Loucy (cell line): ENCODE results near the gene ZNF57.
"Not testable (repeated sequence)": the region's sequence is repeated elsewhere in the genome, so short reads cannot be mapped to it uniquely, and the experiment has no call there.

Source experiments
- H2AFZ ChIP-seq: fragments of 200-600 bp; sonication (generic); 2 replicates; pipeline ENCODE4 v1.6.0; 2016; ENCODE audit warnings: antibody characterized with exemption, mild to moderate bottlenecking, low read length, moderate library complexity
- H3F3A ChIP-seq: fragments of 200-600 bp; 2 replicates; pipeline ENCODE4 v1.6.0; 2016; ENCODE audit warnings: antibody characterized with exemption, low read depth, mild to moderate bottlenecking
- H3K27me3 ChIP-seq: fragments of 200-600 bp; sonication (generic); 2 replicates; pipeline ENCODE4 v1.6.1; 2014; ENCODE audit warnings: low read length, mild to moderate bottlenecking; ENCODE audit not compliant: insufficient read depth, poor library complexity, severe bottlenecking
- H3K36me3 ChIP-seq: fragments of 200-600 bp; sonication (generic); 2 replicates; pipeline ENCODE4 v1.6.1; 2016; ENCODE audit warnings: low read length; ENCODE audit not compliant: insufficient read depth
- H3K4me1 ChIP-seq: fragments of 200-600 bp; sonication (generic); 2 replicates; pipeline ENCODE4 v1.5.1; 2014; ENCODE audit warnings: low read length, mild to moderate bottlenecking; ENCODE audit not compliant: insufficient read depth, poor library complexity, severe bottlenecking
- H3K4me2 ChIP-seq: fragments of 200-600 bp; sonication (generic); 2 replicates; pipeline ENCODE4 v1.6.0; 2014; ENCODE audit warnings: antibody characterized with exemption, low read length, low read depth, mild to moderate bottlenecking; ENCODE audit not compliant: poor library complexity, severe bottlenecking
- H3K4me3 ChIP-seq: fragments of 200-600 bp; sonication (generic); 2 replicates; pipeline ENCODE4 v1.5.1; 2014; ENCODE audit warnings: low read length, mild to moderate bottlenecking, mixed read lengths; ENCODE audit not compliant: poor library complexity, severe bottlenecking
- H3K79me2 ChIP-seq: fragments of 200-600 bp; sonication (generic); 2 replicates; pipeline ENCODE4 v1.6.1; 2014; ENCODE audit warnings: low read length; ENCODE audit not compliant: insufficient read depth
- H3K9ac ChIP-seq: fragments of 200-600 bp; sonication (generic); 2 replicates; pipeline ENCODE4 v1.6.0; 2014; ENCODE audit warnings: mild to moderate bottlenecking, low read depth, low read length, moderate library complexity; ENCODE audit not compliant: poor library complexity, severe bottlenecking
- H3K9me2 ChIP-seq: fragments of 200-600 bp; sonication (generic); replicated peaks from 2 replicates; pipeline ENCODE4 v1.6.1; 2016; ENCODE audit warnings: low read depth, low read length, mixed read lengths
- H3K9me3 ChIP-seq: fragments of 200-600 bp; sonication (generic); 2 replicates; pipeline ENCODE4 v1.6.1; 2014; ENCODE audit warnings: mild to moderate bottlenecking, antibody characterized with exemption, low read length, low read depth; ENCODE audit not compliant: insufficient read depth
- H4K20me1 ChIP-seq: fragments of 200-600 bp; sonication (generic); 2 replicates; pipeline ENCODE4 v1.6.0; 2014; ENCODE audit warnings: antibody characterized with exemption, low read length, mild to moderate bottlenecking; ENCODE audit not compliant: insufficient read depth, poor library complexity, severe bottlenecking
- CTCF ChIP-seq: fragments of 200-600 bp; sonication (generic); conservative IDR thresholded peaks from 2 replicates; pipeline ENCODE4 v1.5.1; 2014; ENCODE audit warnings: mild to moderate bottlenecking, antibody characterized with exemption, low read length
- EZH2phosphoT487 ChIP-seq: fragments of 200-600 bp; IDR thresholded peaks from 2 replicates; pipeline ENCODE4 v1.6.1; 2018; ENCODE audit warnings: antibody characterized with exemption, mild to moderate bottlenecking, moderate library complexity, borderline replicate concordance

The ZNF57 gene

GRCh38 chr19:2867025-2867991 lies 33.4 kb upstream of the ZNF57 start, which contains the start of gene ZNF556:
Gene ZNF556 (plus strand): TSS chr19:2867335. CDS start chr19:2867422, 87 bp downstream.
- TF ChIP-seq CTCF (no peak), EZH2phosphoT487 (no peak)
- Histone ChIP-seq H3K4me1 (no peaks in the 10 kb centered on the region), H3K9me3 (no peaks in the 10 kb centered on the region), H3K9me2 (no peaks in the 10 kb centered on the region), H3K9ac (no peak within 1 kb of the TSS), H3K79me2 (no peaks in the 10 kb centered on the region), H3K27me3 (no peaks in the 10 kb centered on the region), H4K20me1 (no peaks in the 10 kb centered on the region), H3K36me3 (no peaks in the 10 kb centered on the region), H3K4me2 (no peak within 1 kb of the TSS), H3K4me3 (no peak within 1 kb of the TSS), H2AFZ (no peak within 1 kb of the TSS), H3F3A (no peaks in the 10 kb centered on the region)

- no peaks in the 10 kb centered on the region for H3K4me1 ChIP-seq
- no peaks in the 10 kb centered on the region for H4K20me1 ChIP-seq
- no peaks in the 10 kb centered on the region for H3K9me3 ChIP-seq
- no peak for TF ChIP-seq EZH2phosphoT487
- TF ChIP-seq CTCF = no peak
- no peak overlapping the region for H3K4me2 ChIP-seq
- H3K4me3 ChIP-seq = no peak overlapping the region
- H3K9ac ChIP-seq = no peak overlapping the region
- H3K9me2 ChIP-seq = no peaks in the 10 kb centered on the region
- H2AFZ ChIP-seq = no peak overlapping the region
- H3K36me3 ChIP-seq = no peaks in the 10 kb centered on the region
- H3K79me2 ChIP-seq = no peaks in the 10 kb centered on the region
- no peaks in the 10 kb centered on the region for H3F3A ChIP-seq
- no peaks in the 10 kb centered on the region for H3K27me3 ChIP-seq
These were observed 31.1 kb upstream of the ZNF57 start for GRCh38 chr19:2869618-2870017.

GRCh38 chr19:2872175-2872574 lies 28.6 kb upstream of the ZNF57 start:
- H3K4me3 ChIP-seq, H3K27me3 ChIP-seq, H3K36me3 ChIP-seq, H4K20me1 ChIP-seq, H2AFZ ChIP-seq, H3K9me2 ChIP-seq, H3F3A ChIP-seq, H3K9me3 ChIP-seq, H3K79me2 ChIP-seq, H3K4me1 ChIP-seq, H3K9ac ChIP-seq, H3K4me2 ChIP-seq: not testable (repeated sequence)
